Smooth muscle cell (in vitro differentiated cells): ENCODE measurements around the gene TMEM242. TPM values are rescaled to one million over a fixed set of nuclear protein-coding genes. Genes with fewer than 3 reads are reported as not detected.
A peak's percentile ranks its signal among the peaks of the same experiment; 100 is the strongest.

Source experiments
- DNase-seq: peaks from one replicate; lab custom pipeline; 2025; ENCODE audit not compliant: unreplicated experiment; lab: John Stamatoyannopoulos, UW
- H2AFZ ChIP-seq: fragments of 200-600 bp; sonication (generic); 2 replicates; pipeline ENCODE4 v1.6.0; 2016; ENCODE audit warnings: antibody characterized with exemption, low read depth, mild to moderate bottlenecking
- H3F3A ChIP-seq: fragments of 200-600 bp; sonication (generic); 2 replicates; pipeline ENCODE4 v1.6.0; 2017; ENCODE audit warnings: antibody characterized with exemption, low read depth
- H3K27ac ChIP-seq: fragments of 200-600 bp; sonication (generic); 2 replicates; pipeline ENCODE4 v1.5.1; 2016; ENCODE audit warnings: low read depth, mild to moderate bottlenecking
- H3K27me3 ChIP-seq: fragments of 200-600 bp; sonication (generic); 2 replicates; pipeline ENCODE4 v1.6.1; 2016; ENCODE audit warnings: low read depth, mild to moderate bottlenecking
- H3K36me3 ChIP-seq: fragments of 200-600 bp; sonication (generic); 2 replicates; pipeline ENCODE4 v1.5.1; 2016; ENCODE audit warnings: low read depth
- H3K4me1 ChIP-seq: fragments of 200-600 bp; sonication (generic); 2 replicates; pipeline ENCODE4 v1.5.1; 2016; ENCODE audit warnings: low read depth
- H3K4me2 ChIP-seq: fragments of 200-600 bp; sonication (generic); 2 replicates; pipeline ENCODE4 v1.6.0; 2016; ENCODE audit warnings: mild to moderate bottlenecking
- H3K4me3 ChIP-seq: fragments of 200-600 bp; sonication (generic); 2 replicates; pipeline ENCODE4 v1.5.1; 2016; ENCODE audit warnings: mild to moderate bottlenecking
- H3K79me2 ChIP-seq: fragments of 200-600 bp; sonication (generic); 2 replicates; pipeline ENCODE4 v1.6.0; 2016; ENCODE audit warnings: low read depth, mild to moderate bottlenecking
- H3K9ac ChIP-seq: fragments of 200-600 bp; sonication (generic); 2 replicates; pipeline ENCODE4 v1.6.0; 2016; ENCODE audit warnings: low read depth
- H3K9me3 ChIP-seq: fragments of 200-600 bp; sonication (generic); replicated peaks from 2 replicates; pipeline ENCODE4 v1.5.1; 2016; ENCODE audit warnings: low read depth
- H4K20me1 ChIP-seq: fragments of 200-600 bp; sonication (generic); 2 replicates; pipeline ENCODE4 v1.6.0; 2016; ENCODE audit warnings: low read depth
- WGBS: methylation state at CpG from one replicate; pipeline ENCODE4 v1.1.7; 2016; ENCODE audit warnings: low lambda C conversion rate; 5-methylcytosine and 5-hydroxymethylcytosine counted together
- polyA plus RNA-seq: library from polyadenylated mRNA; unstranded; fragments of >200 nt; fragmentation: Nextera tagmentation; extraction: Ambion mirVana; gene quantifications from 2 replicates; pipeline ENCODE4 v1.2.1, GENCODE V29; 2016
- total RNA-seq: library from RNA; depleted of rRNA; stranded (reverse); fragments of >200 nt; gene quantifications from 2 replicates; pipeline ENCODE4 v1.2.3, GENCODE V29; 2014
- TF ChIP-seq, protein P1 (sequence below): fragments of 200-600 bp; sonication (generic); IDR thresholded peaks from 2 replicates; pipeline ENCODE4 v1.5.1; 2017; ENCODE audit warnings: borderline replicate concordance, mild to moderate bottlenecking, antibody characterized with exemption; ENCODE audit not compliant: insufficient read depth, poor library complexity, severe bottlenecking

The TMEM242 gene
- total and polyA plus RNA-seq, 2 experiments from 2014 or later: 7.0 to 13.3 TPM

DNA sequence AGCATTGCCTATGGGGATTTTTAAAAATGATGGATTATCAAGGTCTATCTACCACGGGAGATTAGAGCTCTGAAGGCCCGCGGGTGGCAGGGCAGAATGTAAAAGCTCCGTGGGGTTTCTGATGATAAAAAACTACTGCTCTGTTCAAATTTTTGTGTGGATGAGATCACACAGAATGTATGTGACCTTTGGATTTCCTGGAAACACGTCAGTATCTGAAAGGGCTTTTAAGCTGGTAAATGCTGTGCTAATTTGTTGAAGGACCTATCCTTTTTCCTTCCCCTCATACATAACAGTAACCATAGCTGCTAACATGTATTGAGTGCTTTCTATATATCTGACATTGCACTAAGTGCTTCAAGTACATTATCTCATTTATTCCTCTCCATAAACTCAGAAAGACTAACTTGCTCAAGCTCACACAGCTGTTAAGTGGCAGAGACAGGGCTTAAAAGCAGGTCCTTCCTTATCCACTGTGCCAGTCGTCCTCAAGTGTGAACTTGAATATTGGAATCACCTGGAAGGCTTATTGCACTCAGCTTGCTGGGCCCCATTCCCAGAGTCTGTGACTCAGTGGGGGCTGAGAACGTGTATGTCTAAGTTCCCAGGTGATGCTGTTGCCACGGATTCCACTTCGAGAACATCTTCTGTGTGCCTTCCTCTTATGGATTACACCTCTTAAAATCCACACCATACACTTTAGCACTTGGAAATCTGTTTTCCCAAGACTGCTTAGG lies 1.9 kb upstream of the TMEM242 start:
- Histone ChIP-seq H3K4me3 (no peak overlapping the region), H3K36me3 (no peaks in the 10 kb centered on the region), H2AFZ (no peak overlapping the region), H4K20me1 (no peaks in the 10 kb centered on the region), H3K79me2 (peaks cover 13% of the 10 kb centered on the region), H3K27ac (no peak overlapping the region), H3K9ac (no peak overlapping the region), H3K9me3 (no peaks in the 10 kb centered on the region), H3K27me3 (no peaks in the 10 kb centered on the region), H3K4me1 (peaks cover 7% of the 10 kb centered on the region), H3F3A (no peaks in the 10 kb centered on the region), H3K4me2 (peak overlapping the region; percentile 24)
- no peak for DNase-seq
- 54% methylated on average over 9 of the region's 9 CpGs for WGBS
- TF ChIP-seq, protein P1, sequence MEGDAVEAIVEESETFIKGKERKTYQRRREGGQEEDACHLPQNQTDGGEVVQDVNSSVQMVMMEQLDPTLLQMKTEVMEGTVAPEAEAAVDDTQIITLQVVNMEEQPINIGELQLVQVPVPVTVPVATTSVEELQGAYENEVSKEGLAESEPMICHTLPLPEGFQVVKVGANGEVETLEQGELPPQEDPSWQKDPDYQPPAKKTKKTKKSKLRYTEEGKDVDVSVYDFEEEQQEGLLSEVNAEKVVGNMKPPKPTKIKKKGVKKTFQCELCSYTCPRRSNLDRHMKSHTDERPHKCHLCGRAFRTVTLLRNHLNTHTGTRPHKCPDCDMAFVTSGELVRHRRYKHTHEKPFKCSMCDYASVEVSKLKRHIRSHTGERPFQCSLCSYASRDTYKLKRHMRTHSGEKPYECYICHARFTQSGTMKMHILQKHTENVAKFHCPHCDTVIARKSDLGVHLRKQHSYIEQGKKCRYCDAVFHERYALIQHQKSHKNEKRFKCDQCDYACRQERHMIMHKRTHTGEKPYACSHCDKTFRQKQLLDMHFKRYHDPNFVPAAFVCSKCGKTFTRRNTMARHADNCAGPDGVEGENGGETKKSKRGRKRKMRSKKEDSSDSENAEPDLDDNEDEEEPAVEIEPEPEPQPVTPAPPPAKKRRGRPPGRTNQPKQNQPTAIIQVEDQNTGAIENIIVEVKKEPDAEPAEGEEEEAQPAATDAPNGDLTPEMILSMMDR: no peak

DNA sequence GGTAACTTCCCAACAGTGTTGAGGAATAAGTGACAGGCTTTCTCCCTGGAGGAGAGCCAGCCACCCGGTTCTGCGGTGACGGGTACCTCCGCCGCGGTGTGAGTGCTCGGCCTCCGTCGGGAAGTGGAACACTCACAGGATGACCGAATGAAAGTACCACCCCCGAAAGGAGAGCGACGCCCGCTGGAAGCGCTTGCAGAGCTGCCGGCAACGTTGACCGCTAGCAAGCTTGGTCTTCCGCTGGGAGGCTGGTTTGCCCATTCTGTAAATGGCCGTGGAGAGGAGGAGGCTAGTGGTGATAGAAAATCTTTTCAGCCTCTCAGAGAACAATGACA lies 614 bp upstream of the TMEM242 start:
- Histone ChIP-seq H3K4me2 (peak overlapping the region; percentile 89), H3F3A (no peaks in the 10 kb centered on the region), H3K79me2 (peaks cover 13% of the 10 kb centered on the region), H3K4me1 (peaks cover 7% of the 10 kb centered on the region), H3K27ac (peak overlapping the region; percentile 70), H3K9ac (peak overlapping the region; percentile 65), H2AFZ (peak overlapping the region; percentile 95), H3K4me3 (peak overlapping the region; percentile 90), H3K36me3 (no peaks in the 10 kb centered on the region), H3K27me3 (no peaks in the 10 kb centered on the region), H3K9me3 (no peaks in the 10 kb centered on the region), H4K20me1 (no peaks in the 10 kb centered on the region)
- under 1% methylated on average over 20 of the region's 20 CpGs for WGBS
- TF ChIP-seq, protein P1: no peak
- DNase-seq: no peak

DNA sequence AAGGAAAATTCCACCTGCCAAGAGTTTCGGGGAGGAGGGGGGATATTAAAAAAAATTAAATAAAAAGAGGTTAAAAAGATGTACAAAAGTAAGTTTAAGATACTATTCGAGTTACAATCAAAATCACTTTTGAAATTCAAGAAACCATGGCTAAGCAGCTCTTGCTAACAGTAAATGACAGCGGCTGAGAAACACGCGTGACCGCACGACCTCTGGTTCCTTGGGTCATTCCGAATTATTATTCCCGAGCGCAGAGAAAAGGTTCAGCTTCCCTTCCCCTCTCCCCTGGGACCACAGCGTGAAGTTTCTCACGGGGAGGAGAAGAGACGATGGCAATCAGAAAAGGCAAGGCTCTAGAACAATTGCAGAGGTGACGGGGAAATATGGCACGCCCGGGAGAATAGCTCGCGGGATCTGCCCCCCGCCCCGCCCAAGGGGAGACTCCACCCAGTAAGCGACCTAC lies 496 bp downstream of the TMEM242 start:
- Histone ChIP-seq H2AFZ (peak overlapping the region; percentile 95), H3K4me1 (peaks cover 7% of the 10 kb centered on the region), H3K36me3 (peaks cover 4% of the 10 kb centered on the region), H4K20me1 (no peaks in the 10 kb centered on the region), H3K4me2 (peak overlapping the region; percentile 89), H3K27ac (peak overlapping the region; percentile 70), H3K9ac (peak overlapping the region; percentile 87), H3F3A (no peaks in the 10 kb centered on the region), H3K27me3 (no peaks in the 10 kb centered on the region), H3K79me2 (peaks cover 13% of the 10 kb centered on the region), H3K9me3 (no peaks in the 10 kb centered on the region), H3K4me3 (peak overlapping the region; percentile 90)
- 6% methylated on average over 21 of the region's 21 CpGs for WGBS
- no peak for DNase-seq
- TF ChIP-seq, protein P1: no peak
